Neuronal stem cell (in vitro differentiated cells): ENCODE data around the gene PDGFD.

Source experiments
- DNase-seq: peaks from one replicate; pipeline ENCODE4 v3.0.0-alpha.2; 2013; ENCODE audit warnings: low spot score
- H2AFZ ChIP-seq: one replicate; pipeline ENCODE4 v1.6.1; 2013; ENCODE audit warnings: mild to moderate bottlenecking, low read length, inconsistent platforms
- H2AK5ac ChIP-seq: 2 replicates; pipeline ENCODE4 v1.6.1; 2013; ENCODE audit warnings: low read depth, mild to moderate bottlenecking, inconsistent platforms, low read length, moderate library complexity, mixed read lengths
- H2BK120ac ChIP-seq: 2 replicates; pipeline ENCODE4 v1.6.1; 2013; ENCODE audit warnings: low read depth, mild to moderate bottlenecking, inconsistent platforms, low read length, moderate library complexity, mixed read lengths
- H2BK12ac ChIP-seq: one replicate; pipeline ENCODE4 v1.6.1; 2013; ENCODE audit warnings: low read length, inconsistent platforms
- H2BK15ac ChIP-seq: 2 replicates; pipeline ENCODE4 v1.6.1; 2013; ENCODE audit warnings: mild to moderate bottlenecking, low read length, inconsistent platforms, mixed read lengths
- H2BK5ac ChIP-seq: one replicate; pipeline ENCODE4 v1.6.1; 2013; ENCODE audit warnings: inconsistent platforms, mild to moderate bottlenecking, low read length, moderate library complexity
- H3K14ac ChIP-seq: one replicate; pipeline ENCODE4 v1.6.1; 2013; ENCODE audit warnings: low read length, inconsistent platforms
- H3K18ac ChIP-seq: 2 replicates; pipeline ENCODE4 v1.6.1; 2013; ENCODE audit warnings: low read length, inconsistent platforms
- H3K23ac ChIP-seq: 2 replicates; pipeline ENCODE4 v1.6.1; 2013; ENCODE audit warnings: low read depth, mild to moderate bottlenecking, mixed read lengths, low read length, inconsistent platforms; ENCODE audit not compliant: poor library complexity
- H3K27ac ChIP-seq: replicated peaks from 3 replicates; pipeline ENCODE4 v1.5.1; 2013; ENCODE audit warnings: low read length, inconsistent platforms
- H3K27me3 ChIP-seq, 3 experiments: 2 replicates each; pipeline ENCODE4 v1.6.1; 2013; ENCODE audit warnings: low read length in 3 of 3, mild to moderate bottlenecking in 2 of 3, inconsistent platforms in 1 of 3, low read depth in 1 of 3, mixed read lengths in 1 of 3, moderate library complexity in 1 of 3; ENCODE audit not compliant: control insufficient read depth in 3 of 3, insufficient read depth in 3 of 3
- H3K36me3 ChIP-seq, 2 donors: replicated peaks in 1 of 2; 2 replicates each; pipeline ENCODE4 v1.6.1; 2013; ENCODE audit warnings: low read length in 2 of 2; ENCODE audit not compliant: control insufficient read depth in 2 of 2, insufficient read depth in 2 of 2
- H3K4ac ChIP-seq: 2 replicates; pipeline ENCODE4 v1.6.1; 2013; ENCODE audit warnings: inconsistent platforms, mild to moderate bottlenecking, low read length, moderate library complexity
- H3K4me1 ChIP-seq, 2 donors: 1 replicate in 1 of 2; 2 replicates in 1 of 2; pipeline ENCODE4 v1.6.1; 2013; ENCODE audit warnings: low read length in 2 of 2, low read depth in 1 of 2; ENCODE audit not compliant: control insufficient read depth in 2 of 2, insufficient read depth in 1 of 2
- H3K4me2 ChIP-seq: one replicate; pipeline ENCODE4 v1.6.1; 2013; ENCODE audit warnings: mild to moderate bottlenecking, low read length, inconsistent platforms; ENCODE audit not compliant: insufficient read depth, poor library complexity, severe bottlenecking
- H3K4me3 ChIP-seq, 2 donors: 2 replicates each; pipeline ENCODE4 v1.5.1; 2013; ENCODE audit warnings: low read length in 2 of 2, mild to moderate bottlenecking in 2 of 2, inconsistent platforms in 1 of 2, moderate library complexity in 1 of 2
- H3K79me1 ChIP-seq: one replicate; pipeline ENCODE4 v1.6.1; 2013; ENCODE audit warnings: low read depth, mild to moderate bottlenecking, inconsistent platforms, low read length, moderate library complexity
- H3K9ac ChIP-seq: one replicate; pipeline ENCODE4 v1.6.1; 2013; ENCODE audit warnings: mild to moderate bottlenecking, low read depth, low read length, inconsistent platforms; ENCODE audit not compliant: poor library complexity
- H3K9me3 ChIP-seq, 2 donors: replicated peaks in 1 of 2; 2 replicates each; pipeline versions ENCODE3 to v1.6.1; 2013; ENCODE audit warnings: low read length in 2 of 2, mild to moderate bottlenecking in 2 of 2, inconsistent platforms in 1 of 2, low read depth in 1 of 2, mixed read lengths in 1 of 2, moderate library complexity in 1 of 2; ENCODE audit not compliant: control insufficient read depth in 2 of 2, insufficient read depth in 1 of 2
- H4K8ac ChIP-seq: one replicate; pipeline ENCODE4 v1.6.1; 2013; ENCODE audit warnings: low read depth, mild to moderate bottlenecking, inconsistent platforms, low read length, moderate library complexity
- H4K91ac ChIP-seq: one replicate; pipeline ENCODE4 v1.6.1; 2013; ENCODE audit warnings: low read length, low read depth, mild to moderate bottlenecking, inconsistent platforms; ENCODE audit not compliant: poor library complexity
- WGBS, 2 donors: extraction: QIAGEN DNeasy Blood & Tissue Kit; methylation state at CpG; one replicate each; pipeline ENCODE4 v1.1.7; 2013; ENCODE audit warnings: missing lambda C conversion rate in 2 of 2, mixed read lengths in 1 of 2; ENCODE audit not compliant: insufficient read length in 2 of 2, insufficient replicate concordance in 1 of 2; ENCODE audit errors: extremely low coverage in 2 of 2; 5-methylcytosine and 5-hydroxymethylcytosine counted together

Gene PDGFD

DNA sequence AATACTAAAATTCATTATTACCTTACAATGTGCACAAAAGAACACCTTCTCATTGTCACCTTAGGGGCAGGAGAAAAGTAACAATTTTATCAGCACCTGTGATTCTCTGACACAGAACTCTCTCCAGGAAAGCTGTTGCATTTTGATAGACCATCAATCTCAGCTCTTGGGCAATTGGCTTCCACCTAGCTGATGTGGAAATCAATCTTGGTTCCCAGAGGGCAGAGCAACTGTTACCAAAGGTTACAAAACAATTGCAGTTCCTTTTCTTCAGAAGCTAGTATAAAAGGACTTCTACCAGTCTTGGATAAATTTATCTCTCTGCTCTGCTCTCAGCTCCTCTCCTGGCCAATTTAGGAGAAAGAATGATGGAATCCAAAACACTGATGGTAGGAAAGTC lies 285.3 kb downstream of the PDGFD start:
- Histone ChIP-seq H4K8ac (no peak overlapping the region), H2BK15ac (no peak overlapping the region), H2BK12ac (no peak overlapping the region), H3K4ac (no peak overlapping the region), H3K14ac (no peak overlapping the region), H3K4me1 (no peaks in the 10 kb centered on the region), H3K9me3 (no peaks in the 10 kb centered on the region), H2AFZ (no peak overlapping the region), H3K27me3 (no peaks in the 10 kb centered on the region), H3K27ac (no peak overlapping the region), H3K36me3 (no peaks in the 10 kb centered on the region), H3K4me3 (no peak overlapping the region), H2BK5ac (no peak overlapping the region), H3K79me1 (no peaks in the 10 kb centered on the region), H3K4me2 (no peak overlapping the region), H4K91ac (no peak overlapping the region), H3K9ac (no peak overlapping the region), H3K18ac (no peak overlapping the region), H2BK120ac (no peak overlapping the region), H2AK5ac (no peak overlapping the region), H3K23ac (no peak overlapping the region)
- DNase-seq = no peak

DNA sequence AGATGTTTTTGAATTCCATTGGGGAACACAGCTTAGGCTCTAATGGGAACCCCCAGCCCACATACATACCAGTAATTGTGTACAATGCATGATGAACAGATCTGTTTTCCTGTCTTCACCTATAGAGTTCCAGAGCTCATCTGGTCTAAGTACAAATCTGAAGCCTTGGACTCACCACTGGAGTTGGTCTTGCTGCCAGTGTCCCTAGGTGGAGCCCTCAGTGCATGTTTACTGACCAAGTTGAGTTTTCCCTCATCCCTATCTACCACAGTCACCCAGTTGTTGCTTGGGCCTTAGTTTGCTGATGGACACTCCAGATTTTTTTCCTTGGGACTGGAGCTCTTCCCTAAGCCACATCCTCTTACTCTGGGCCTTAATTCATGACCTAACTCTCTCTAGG lies 286.7 kb downstream of the PDGFD start:
- H2BK120ac ChIP-seq = no peak overlapping the region
- H3K23ac ChIP-seq = no peak overlapping the region
- no peak overlapping the region for H3K27ac ChIP-seq
- no peak for DNase-seq
- H2BK12ac ChIP-seq = no peak overlapping the region
- H2BK15ac ChIP-seq = no peak overlapping the region
- no peak overlapping the region for H3K4me2 ChIP-seq
- no peak overlapping the region for H4K91ac ChIP-seq
- H3K4me3 ChIP-seq = no peak overlapping the region
- no peak overlapping the region for H2AK5ac ChIP-seq
- H3K4me1 ChIP-seq = no peaks in the 10 kb centered on the region
- H3K9ac ChIP-seq = no peak overlapping the region
- H3K79me1 ChIP-seq = no peaks in the 10 kb centered on the region
- H4K8ac ChIP-seq = no peak overlapping the region
- no peaks in the 10 kb centered on the region for H3K36me3 ChIP-seq
- H3K18ac ChIP-seq = no peak overlapping the region
- no peak overlapping the region for H2AFZ ChIP-seq
- no peaks in the 10 kb centered on the region for H3K9me3 ChIP-seq
- no peak overlapping the region for H3K4ac ChIP-seq
- H3K14ac ChIP-seq = no peak overlapping the region
- H2BK5ac ChIP-seq = no peak overlapping the region
- no peaks in the 10 kb centered on the region for H3K27me3 ChIP-seq

DNA sequence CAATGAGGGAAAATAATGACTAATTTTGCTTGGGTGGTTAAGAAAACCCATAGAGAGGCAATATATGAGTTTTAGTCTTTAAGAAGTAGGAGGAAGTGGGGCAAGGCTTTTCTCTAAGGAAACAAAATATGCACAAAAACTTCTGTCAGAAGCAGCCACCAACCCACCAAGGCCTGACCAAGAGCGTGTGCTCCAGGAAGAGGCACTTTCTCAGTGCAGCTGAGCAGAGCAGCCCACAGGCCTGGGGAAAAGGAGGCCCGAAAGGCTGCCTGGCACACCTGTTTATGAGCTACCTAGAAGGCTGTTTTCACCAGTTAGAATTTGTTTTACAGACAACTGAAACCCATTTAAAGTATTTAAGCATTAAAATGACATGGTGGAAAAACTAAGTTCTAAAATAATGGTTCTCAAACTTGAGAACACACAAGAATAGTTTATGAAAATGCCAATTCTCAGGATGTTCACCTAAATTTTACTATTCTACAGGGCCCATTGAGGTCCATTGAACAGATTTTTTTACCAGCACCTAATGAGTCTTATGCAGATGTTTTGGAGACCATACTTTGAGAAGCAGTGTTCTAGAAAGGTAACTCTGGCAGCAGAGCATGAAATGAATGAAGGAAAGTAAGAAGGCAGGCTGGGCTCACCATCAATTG lies 288.0 kb downstream of the PDGFD start:
- no peaks in the 10 kb centered on the region for H3K9me3 ChIP-seq
- no peak overlapping the region for H3K9ac ChIP-seq
- H2AFZ ChIP-seq = no peak overlapping the region
- no peak overlapping the region for H3K18ac ChIP-seq
- H3K27me3 ChIP-seq = no peaks in the 10 kb centered on the region
- no peak for DNase-seq
- no peak overlapping the region for H3K4me3 ChIP-seq
- H3K4me1 ChIP-seq = no peaks in the 10 kb centered on the region
- WGBS, 2 donors = no CpG with 5 or more reads among the region's 2 CpGs
- H3K4ac ChIP-seq = no peak overlapping the region
- H3K23ac ChIP-seq = no peak overlapping the region
- H2BK12ac ChIP-seq = no peak overlapping the region
- H3K14ac ChIP-seq = no peak overlapping the region
- H4K91ac ChIP-seq = no peak overlapping the region
- H2AK5ac ChIP-seq = no peak overlapping the region
- H2BK120ac ChIP-seq = no peak overlapping the region
- no peaks in the 10 kb centered on the region for H3K79me1 ChIP-seq
- no peak overlapping the region for H2BK5ac ChIP-seq
- no peaks in the 10 kb centered on the region for H3K36me3 ChIP-seq
- H2BK15ac ChIP-seq = no peak overlapping the region
- no peak overlapping the region for H3K27ac ChIP-seq
- H3K4me2 ChIP-seq = no peak overlapping the region
- no peak overlapping the region for H4K8ac ChIP-seq

DNA sequence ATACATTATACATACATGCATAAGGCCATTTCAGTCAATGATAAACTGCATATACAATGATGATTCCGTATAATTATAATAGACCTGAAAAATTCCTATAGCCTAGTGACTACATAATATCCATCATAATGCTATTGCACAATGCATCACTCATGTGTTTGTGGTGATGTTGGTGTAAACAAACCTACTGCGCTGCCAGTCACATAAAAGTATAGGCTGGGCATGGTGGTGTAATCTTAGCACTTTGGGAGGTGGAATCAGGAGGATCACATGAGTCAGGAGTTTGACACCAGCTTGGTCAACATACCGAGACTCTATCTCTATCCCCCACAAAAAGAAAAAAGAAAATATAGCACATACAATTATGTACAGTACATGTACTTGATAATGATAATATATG lies 291.2 kb downstream of the PDGFD start:
- Histone ChIP-seq H3K4me2 (no peak overlapping the region), H4K8ac (no peak overlapping the region), H3K14ac (no peak overlapping the region), H2AK5ac (no peak overlapping the region), H2AFZ (no peak overlapping the region), H2BK5ac (no peak overlapping the region), H3K79me1 (no peaks in the 10 kb centered on the region), H3K4me3 (no peak overlapping the region), H4K91ac (no peak overlapping the region), H2BK12ac (no peak overlapping the region), H2BK120ac (no peak overlapping the region), H3K4ac (no peak overlapping the region), H3K27ac (no peak overlapping the region), H2BK15ac (no peak overlapping the region), H3K23ac (no peak overlapping the region), H3K9ac (no peak overlapping the region), H3K18ac (no peak overlapping the region), H3K9me3 (no peaks in the 10 kb centered on the region), H3K36me3 (no peaks in the 10 kb centered on the region), H3K4me1 (no peaks in the 10 kb centered on the region), H3K27me3 (no peaks in the 10 kb centered on the region)
- no peak for DNase-seq
- no CpG with 5 or more reads among the region's 3 CpGs for WGBS, 2 donors
